Trophoblast cell (in vitro differentiated cells and primary cell): ENCODE results near the gene IL1RL2.
A peak's percentile ranks its signal among the peaks of the same experiment; 100 is the strongest.

ENCODE experiments used
- DNase-seq, 2 donors: peaks; one replicate each; pipeline ENCODE4 v3.0.0-alpha.2; 2016
- H2AFZ ChIP-seq: 2 replicates; pipeline ENCODE4 v1.6.1; 2013; ENCODE audit warnings: low read length, moderate library complexity, mild to moderate bottlenecking; ENCODE audit not compliant: insufficient read depth, poor library complexity
- H2AK5ac ChIP-seq: 2 replicates; pipeline ENCODE4 v1.6.1; 2013; ENCODE audit warnings: mild to moderate bottlenecking, low read length
- H2BK120ac ChIP-seq: 2 replicates; pipeline ENCODE4 v1.6.1; 2013; ENCODE audit warnings: low read length, mild to moderate bottlenecking, moderate library complexity; ENCODE audit not compliant: insufficient read depth, poor library complexity
- H2BK12ac ChIP-seq: 2 replicates; pipeline ENCODE4 v1.6.1; 2013; ENCODE audit warnings: mild to moderate bottlenecking, low read length, moderate library complexity
- H2BK5ac ChIP-seq: 2 replicates; pipeline ENCODE4 v1.6.1; 2013; ENCODE audit warnings: low read length, low read depth, moderate library complexity, mild to moderate bottlenecking; ENCODE audit not compliant: poor library complexity
- H3K14ac ChIP-seq: 2 replicates; pipeline ENCODE4 v1.6.1; 2013; ENCODE audit warnings: mild to moderate bottlenecking, low read length
- H3K18ac ChIP-seq: 2 replicates; pipeline ENCODE4 v1.6.1; 2013; ENCODE audit warnings: mild to moderate bottlenecking, low read length
- H3K23ac ChIP-seq: 2 replicates; pipeline ENCODE4 v1.6.1; 2013; ENCODE audit warnings: low read length
- H3K27ac ChIP-seq: 2 replicates; pipeline ENCODE4 v1.5.1; 2013; ENCODE audit warnings: low read depth, mild to moderate bottlenecking, inconsistent platforms, low read length, moderate library complexity
- H3K27me3 ChIP-seq: 2 replicates; pipeline ENCODE4 v1.6.1; 2013; ENCODE audit warnings: inconsistent platforms, mild to moderate bottlenecking, low read length, moderate library complexity; ENCODE audit not compliant: insufficient read depth
- H3K36me3 ChIP-seq, 2 experiments: 1 replicate in 1 of 2; 2 replicates in 1 of 2; pipeline ENCODE4 v1.6.1; 2013; ENCODE audit warnings: low read length in 2 of 2, mild to moderate bottlenecking in 2 of 2, moderate library complexity in 1 of 2; ENCODE audit not compliant: insufficient read depth in 2 of 2, control insufficient read depth in 1 of 2
- H3K4ac ChIP-seq: 2 replicates; pipeline ENCODE4 v1.6.1; 2013; ENCODE audit warnings: low read depth, mild to moderate bottlenecking, low read length, moderate library complexity
- H3K4me1 ChIP-seq, 2 experiments: 1 replicate in 1 of 2; 2 replicates in 1 of 2; pipeline ENCODE4 v1.6.1; 2013; ENCODE audit warnings: low read length in 2 of 2, mild to moderate bottlenecking in 2 of 2, moderate library complexity in 1 of 2; ENCODE audit not compliant: insufficient read depth in 2 of 2, control insufficient read depth in 1 of 2
- H3K4me2 ChIP-seq: 2 replicates; pipeline ENCODE4 v1.6.1; 2013; ENCODE audit warnings: inconsistent platforms, mild to moderate bottlenecking, low read length, moderate library complexity
- H3K4me3 ChIP-seq: 2 replicates; pipeline ENCODE4 v1.5.1; 2013; ENCODE audit warnings: mild to moderate bottlenecking, low read depth, low read length, inconsistent platforms
- H3K79me1 ChIP-seq: one replicate; pipeline ENCODE4 v1.6.1; 2013; ENCODE audit warnings: low read length
- H3K79me2 ChIP-seq: 2 replicates; pipeline ENCODE4 v1.6.1; 2013; ENCODE audit warnings: low read length, mild to moderate bottlenecking; ENCODE audit not compliant: control insufficient read depth, insufficient read depth, poor library complexity
- H3K9ac ChIP-seq: 2 replicates; pipeline ENCODE4 v1.6.1; 2013; ENCODE audit warnings: mild to moderate bottlenecking, low read length
- H3K9me3 ChIP-seq: 2 replicates; pipeline ENCODE4 v1.6.1; 2013; ENCODE audit warnings: low read depth, mild to moderate bottlenecking, control low read depth, inconsistent platforms, low read length; ENCODE audit not compliant: insufficient read depth
- H4K12ac ChIP-seq: 2 replicates; pipeline ENCODE4 v1.6.1; 2013; ENCODE audit warnings: low read depth, mild to moderate bottlenecking, low read length, moderate library complexity
- H4K8ac ChIP-seq: 2 replicates; pipeline ENCODE4 v1.6.1; 2013; ENCODE audit warnings: low read depth, mild to moderate bottlenecking, low read length, moderate library complexity
- H4K91ac ChIP-seq: one replicate; pipeline ENCODE4 v1.6.1; 2013; ENCODE audit warnings: low read depth, mild to moderate bottlenecking, low read length, moderate library complexity
- WGBS: extraction: QIAGEN DNeasy Blood & Tissue Kit; methylation state at CpG from one replicate; pipeline ENCODE4 v1.1.7; 2013; ENCODE audit warnings: missing lambda C conversion rate; ENCODE audit not compliant: insufficient read length, insufficient coverage; ENCODE audit errors: extremely low coverage; 5-methylcytosine and 5-hydroxymethylcytosine counted together

Gene IL1RL2

DNA sequence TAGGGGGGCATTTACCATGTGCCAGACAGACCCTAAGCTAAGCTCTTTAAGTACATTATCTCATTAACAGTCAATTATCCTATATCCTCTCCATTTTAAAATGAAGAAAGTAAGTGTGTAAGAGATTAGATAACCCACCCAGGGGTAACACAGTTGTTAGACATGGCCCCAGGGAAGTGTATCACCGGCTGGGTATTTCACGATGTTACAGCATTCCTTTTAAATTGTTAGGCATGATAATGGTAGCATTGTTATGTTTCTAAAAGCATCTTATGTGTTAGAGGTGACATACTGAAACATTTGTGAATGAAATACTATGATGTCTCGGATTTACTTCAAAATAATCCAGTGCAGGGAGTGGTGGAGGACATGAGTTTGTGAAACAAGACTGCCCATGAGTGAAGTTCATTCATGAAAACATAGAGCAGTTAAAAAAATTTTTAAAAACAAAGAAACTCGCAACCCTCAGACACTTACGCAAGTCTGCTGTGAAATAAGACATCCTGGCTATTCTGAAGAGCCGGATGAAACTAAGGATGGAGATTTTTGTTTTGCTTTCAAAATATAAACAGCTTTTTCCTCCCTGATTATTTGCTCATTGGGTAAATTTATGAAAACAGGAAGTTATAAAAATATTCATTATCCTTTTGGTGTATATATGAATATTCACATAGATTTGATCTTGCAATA, 54.9 kb downstream of the IL1RL2 start:
- Histone ChIP-seq H2BK5ac (no peak overlapping the region), H3K4me1 (peaks cover 3% of the 10 kb centered on the region in 2 experiments), H3K9ac (no peak overlapping the region), H2AK5ac (no peak overlapping the region), H3K14ac (no peak overlapping the region), H4K8ac (no peak overlapping the region), H3K79me2 (no peaks in the 10 kb centered on the region), H2AFZ (no peak overlapping the region), H4K12ac (no peak overlapping the region), H3K23ac (no peak overlapping the region), H2BK12ac (no peak overlapping the region), H2BK120ac (no peak overlapping the region), H3K4me3 (no peak overlapping the region), H3K4me2 (no peak overlapping the region), H3K9me3 (peaks cover 2% of the 10 kb centered on the region), H3K27me3 (no peaks in the 10 kb centered on the region), H3K18ac (no peak overlapping the region), H4K91ac (no peak overlapping the region), H3K4ac (no peak overlapping the region), H3K36me3 (no peaks in the 10 kb centered on the region), H3K79me1 (peaks cover 3% of the 10 kb centered on the region), H3K27ac (no peak overlapping the region)
- WGBS = no CpG with 5 or more reads among the region's 6 CpGs
- peak; percentile 94 to 96 for DNase-seq

DNA sequence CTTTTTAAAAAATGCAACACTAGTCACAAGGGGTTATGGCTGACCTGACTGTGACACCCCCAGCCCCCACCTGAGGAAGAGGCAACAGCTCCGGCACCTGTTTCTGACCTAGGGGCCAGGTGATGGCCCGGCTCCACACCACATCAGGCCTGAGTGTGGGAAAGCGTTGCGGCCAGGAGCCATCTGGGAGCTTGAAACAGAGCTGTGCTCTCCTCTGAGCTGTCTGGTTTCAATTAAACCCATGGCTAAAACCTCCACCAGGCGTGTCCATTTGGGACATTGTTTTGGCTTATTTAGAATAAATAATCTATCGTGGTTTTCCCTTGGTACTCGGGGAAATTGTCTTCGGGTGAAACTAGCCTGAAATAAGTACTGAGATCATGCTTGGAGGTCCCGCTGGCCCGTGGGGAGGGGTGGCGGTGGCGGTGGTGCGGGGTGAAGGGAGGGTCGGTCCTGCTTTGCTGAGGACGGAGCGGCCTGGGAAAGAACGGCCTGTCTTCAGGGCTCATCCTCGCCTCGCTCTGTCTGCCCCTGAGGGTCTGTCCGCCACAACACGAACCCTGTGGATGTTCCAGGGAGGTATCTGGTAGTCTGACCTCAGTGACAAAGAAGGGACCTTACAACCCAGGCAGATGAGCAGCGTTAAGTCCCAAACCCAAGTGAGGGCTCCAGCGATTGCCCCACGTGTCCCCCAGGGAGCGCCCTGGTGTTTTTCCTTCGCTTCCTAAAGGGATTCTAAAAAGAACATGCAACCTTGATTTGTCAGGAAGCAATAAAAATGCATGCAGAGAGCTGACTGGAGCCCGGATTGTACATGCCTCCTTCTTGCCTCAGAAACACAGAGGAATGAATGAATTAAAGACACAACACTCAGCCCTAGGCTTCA, 58.7 kb downstream of the IL1RL2 start:
- H3K23ac ChIP-seq = no peak overlapping the region
- WGBS = no CpG with 5 or more reads among the region's 27 CpGs
- no peak overlapping the region for H3K4me3 ChIP-seq
- no peak overlapping the region for H4K12ac ChIP-seq
- H3K79me1 ChIP-seq = peaks cover 3% of the 10 kb centered on the region
- no peak overlapping the region for H2BK5ac ChIP-seq
- no peaks in the 10 kb centered on the region for H3K27me3 ChIP-seq
- H2BK120ac ChIP-seq = no peak overlapping the region
- H2BK12ac ChIP-seq = no peak overlapping the region
- no peak overlapping the region for H3K4me2 ChIP-seq
- no peak overlapping the region for H4K8ac ChIP-seq
- H4K91ac ChIP-seq = peak overlapping the region; percentile 7
- no peak overlapping the region for H3K14ac ChIP-seq
- H2AK5ac ChIP-seq = no peak overlapping the region
- H3K79me2 ChIP-seq = no peaks in the 10 kb centered on the region
- no peak overlapping the region for H3K9ac ChIP-seq
- no peaks in the 10 kb centered on the region for H3K36me3 ChIP-seq
- no peaks in the 10 kb centered on the region for H3K9me3 ChIP-seq
- H3K4ac ChIP-seq = no peak overlapping the region
- H3K27ac ChIP-seq = no peak overlapping the region
- no peak overlapping the region for H2AFZ ChIP-seq
- peaks cover 3% of the 10 kb centered on the region in 2 experiments for H3K4me1 ChIP-seq
- DNase-seq = no peak
- no peak overlapping the region for H3K18ac ChIP-seq

DNA sequence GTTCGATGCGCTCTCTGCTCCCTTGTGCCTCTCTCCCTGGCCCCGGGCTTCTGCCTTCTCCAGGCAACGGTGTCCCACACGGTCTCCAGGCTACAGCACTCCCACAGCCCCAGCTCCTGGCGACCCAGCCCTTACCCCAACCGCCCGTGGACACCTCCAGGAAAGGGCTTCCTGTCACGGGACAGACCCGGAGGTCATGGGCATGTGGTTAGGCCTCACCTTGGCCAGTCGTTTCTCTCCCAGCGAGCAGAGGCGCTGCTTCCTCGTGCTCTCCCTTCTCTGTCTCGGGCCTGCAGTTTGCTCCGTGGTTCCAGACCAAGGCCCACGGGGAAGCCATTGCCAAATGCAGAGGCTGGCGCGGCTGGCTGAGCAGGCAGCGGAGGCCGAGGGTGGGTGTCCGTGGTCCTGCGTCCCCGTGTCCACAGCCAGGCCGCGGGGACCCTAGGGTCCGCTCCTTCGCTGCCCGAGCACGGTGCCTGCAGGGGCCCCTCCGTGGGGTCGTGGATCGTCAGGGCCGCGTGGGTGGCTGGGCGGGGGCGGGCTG, 63.5 kb downstream of the IL1RL2 start:
- H2BK120ac ChIP-seq = no peak overlapping the region
- H3K9me3 ChIP-seq = no peaks in the 10 kb centered on the region
- no peak overlapping the region for H3K4me3 ChIP-seq
- no peak overlapping the region for H2BK5ac ChIP-seq
- H3K79me1 ChIP-seq = no peaks in the 10 kb centered on the region
- H3K23ac ChIP-seq = no peak overlapping the region
- H2BK12ac ChIP-seq = no peak overlapping the region
- no peak overlapping the region for H4K8ac ChIP-seq
- no peak overlapping the region for H3K4me2 ChIP-seq
- no peaks in the 10 kb centered on the region for H3K27me3 ChIP-seq
- H3K4ac ChIP-seq = no peak overlapping the region
- H4K91ac ChIP-seq = no peak overlapping the region
- no peak overlapping the region for H2AFZ ChIP-seq
- no peak overlapping the region for H4K12ac ChIP-seq
- no peaks in the 10 kb centered on the region for H3K36me3 ChIP-seq
- H3K9ac ChIP-seq = no peak overlapping the region
- H3K79me2 ChIP-seq = no peaks in the 10 kb centered on the region
- no peaks in the 10 kb centered on the region for H3K4me1 ChIP-seq
- no peak overlapping the region for H2AK5ac ChIP-seq
- H3K18ac ChIP-seq = no peak overlapping the region
- DNase-seq = no peak
- H3K14ac ChIP-seq = no peak overlapping the region
- no peak overlapping the region for H3K27ac ChIP-seq
- no CpG with 5 or more reads among the region's 37 CpGs for WGBS

DNA sequence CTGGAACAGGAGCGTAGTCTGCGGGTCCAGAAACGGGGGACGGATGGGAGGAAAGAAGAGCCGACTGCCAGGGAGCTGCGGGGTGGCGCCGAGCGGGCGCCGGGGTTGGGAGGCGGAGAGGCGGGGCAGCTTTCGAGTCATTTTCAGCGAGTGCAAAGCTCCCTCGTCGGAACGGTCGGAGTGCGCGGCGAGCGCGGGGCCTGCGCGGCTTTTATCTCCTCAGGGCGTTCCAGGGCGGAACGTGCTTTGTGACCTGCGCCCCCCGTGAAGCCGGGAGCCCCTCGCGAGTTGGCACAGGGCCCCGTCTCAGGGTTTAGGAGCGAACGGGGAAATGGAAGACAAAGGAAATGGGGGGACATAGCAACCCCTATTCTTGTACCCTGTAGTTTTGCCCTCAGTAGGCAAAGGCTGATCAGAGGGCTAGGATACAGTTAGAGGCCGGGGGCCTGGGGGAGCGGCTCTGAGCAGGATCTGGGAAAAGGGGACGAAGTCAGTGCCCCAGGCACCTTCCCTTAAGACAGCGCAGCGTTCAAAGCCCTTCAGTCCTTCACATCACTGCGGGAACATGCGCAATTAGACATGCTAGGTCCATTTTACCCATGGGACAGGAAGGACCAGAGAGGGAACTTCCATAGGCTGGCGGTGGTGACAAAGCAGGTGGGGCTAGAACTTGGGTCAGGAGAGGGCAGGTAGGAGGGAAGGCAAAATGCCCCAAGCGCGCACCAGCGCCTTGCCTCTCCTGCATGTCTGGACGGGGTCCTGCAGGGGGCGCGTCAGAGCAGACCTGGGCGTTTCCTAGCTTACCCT, 64.4 kb downstream of the IL1RL2 start:
- no CpG with 5 or more reads among the region's 52 CpGs for WGBS
- H2BK120ac ChIP-seq = no peak overlapping the region
- H3K4ac ChIP-seq = no peak overlapping the region

More for the DNA sequence above, 64.4 kb downstream of the IL1RL2 start:
- Histone ChIP-seq H4K12ac (no peak overlapping the region), H3K14ac (no peak overlapping the region), H3K18ac (no peak overlapping the region), H3K4me3 (no peak overlapping the region), H3K4me2 (peak overlapping the region; percentile 60), H2AFZ (peak overlapping the region; percentile 39), H3K4me1 (no peaks in the 10 kb centered on the region), H3K23ac (no peak overlapping the region), H3K27ac (no peak overlapping the region), H2BK12ac (no peak overlapping the region), H3K36me3 (no peaks in the 10 kb centered on the region), H4K91ac (no peak overlapping the region), H4K8ac (no peak overlapping the region), H3K79me2 (no peaks in the 10 kb centered on the region), H3K9ac (no peak overlapping the region), H2BK5ac (no peak overlapping the region), H2AK5ac (no peak overlapping the region), H3K27me3 (no peaks in the 10 kb centered on the region), H3K79me1 (no peaks in the 10 kb centered on the region), H3K9me3 (no peaks in the 10 kb centered on the region)
- peak; percentile 62 to 82 for DNase-seq
